Astrocyte of the spinal cord (primary cell): ENCODE measurements around the gene TMEM107.
A peak's percentile ranks its signal among the peaks of the same experiment; 100 is the strongest.

Experiments used
- DNase-seq: peaks from one replicate; pipeline ENCODE4 v3.0.0; 2011; ENCODE audit warnings: low read depth, low spot score
- H3K4me3 ChIP-seq: 2 replicates; pipeline ENCODE4 v1.5.1; 2011; ENCODE audit warnings: low read depth, mild to moderate bottlenecking, low read length, moderate library complexity
- CTCF ChIP-seq: IDR thresholded peaks from 2 replicates; pipeline ENCODE4 v1.5.1; 2012; ENCODE audit warnings: low read depth, mild to moderate bottlenecking, low read length, inconsistent platforms
- in situ Hi-C: cut with HindIII; loops from 2 replicates; pipeline ENCODE4 v1.10.0; 2017; ENCODE audit warnings: low sequenced_read_pairs

The TMEM107 gene

DNA sequence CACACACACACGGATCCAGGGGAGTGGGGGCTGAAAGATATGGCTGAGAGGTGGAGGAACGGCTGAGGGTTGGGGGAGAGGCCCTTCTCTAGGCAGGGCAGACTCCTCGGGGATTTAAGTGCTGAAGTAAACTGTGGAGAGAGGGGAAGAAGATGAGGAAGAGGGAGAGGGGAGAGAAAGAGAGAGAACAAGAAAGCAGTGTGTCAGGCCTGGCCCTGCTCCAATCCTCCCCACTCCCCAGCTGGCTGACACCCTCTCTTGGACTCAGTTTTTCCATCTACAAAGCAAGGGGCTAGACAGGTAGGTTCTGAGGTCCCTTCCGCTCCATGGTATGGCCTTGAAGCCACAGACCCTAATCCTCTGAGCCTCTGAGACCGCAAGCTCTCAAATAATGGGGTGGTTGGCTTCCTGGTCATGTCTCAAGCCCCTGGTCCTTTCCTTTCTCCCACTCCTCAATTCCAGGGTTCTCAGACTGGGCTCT lies 15.4 kb downstream of the TMEM107 start:
- H3K4me3 ChIP-seq: no peak overlapping the region
- in situ Hi-C loops: no loop called here
- no peak for DNase-seq
- TF ChIP-seq CTCF: no peak

GRCh38 chr17:8160224-8160577 lies 16.0 kb downstream of the TMEM107 start:
- no peak overlapping the region for H3K4me3 ChIP-seq
- TF ChIP-seq CTCF: no peak
- no peak for DNase-seq
- in situ Hi-C loops: no loop called here

GRCh38 chr17:8159459-8160223 lies 16.5 kb downstream of the TMEM107 start:
- no peak for DNase-seq
- in situ Hi-C loops: no loop called here
- H3K4me3 ChIP-seq: no peak overlapping the region
- TF ChIP-seq CTCF: no peak

GRCh38 chr17:8159032-8159400 lies 17.2 kb downstream of the TMEM107 start:
- no peak for TF ChIP-seq CTCF
- H3K4me3 ChIP-seq: no peak overlapping the region
- in situ Hi-C loops: no loop called here
- DNase-seq: no peak

DNA sequence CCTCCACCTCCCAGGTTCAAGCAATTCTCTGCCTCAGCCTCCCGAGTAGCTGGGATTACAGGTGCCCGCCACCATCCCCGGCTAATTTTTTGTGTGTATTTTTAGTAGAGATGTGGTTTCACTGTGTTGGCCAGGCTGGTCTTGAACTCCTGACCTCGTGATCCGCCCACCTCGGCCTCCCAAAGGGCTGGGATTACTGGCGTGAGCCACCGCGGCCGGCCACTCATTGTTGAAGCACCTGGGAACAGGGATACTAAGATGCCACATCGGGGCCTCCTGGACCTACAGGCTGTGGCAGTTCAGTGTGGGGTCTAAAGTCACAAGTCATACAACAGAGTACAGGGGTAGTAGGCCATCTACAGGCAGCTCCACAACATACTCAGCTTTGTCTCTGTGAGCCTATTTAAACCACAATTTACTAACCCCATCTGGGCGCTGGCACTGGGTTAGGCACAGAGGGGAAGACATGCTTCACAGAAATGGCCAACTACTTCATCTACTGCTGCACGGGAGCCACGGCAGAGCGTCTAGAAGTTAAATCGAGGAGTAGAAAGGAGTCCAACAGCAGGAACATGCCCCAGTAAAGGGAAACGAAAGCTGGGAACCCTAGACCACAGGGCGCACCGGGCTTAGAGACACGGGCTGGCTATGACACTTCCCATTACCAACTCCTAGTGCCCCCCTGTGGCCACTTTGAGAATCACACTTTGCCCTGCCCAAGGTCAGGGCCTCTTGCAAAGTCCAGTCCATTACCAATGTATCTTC lies 17.7 kb downstream of the TMEM107 start:
- in situ Hi-C loops: no loop called here
- peak; percentile 92 for DNase-seq
- peak; percentile 87 for TF ChIP-seq CTCF
- no peak overlapping the region for H3K4me3 ChIP-seq

DNA sequence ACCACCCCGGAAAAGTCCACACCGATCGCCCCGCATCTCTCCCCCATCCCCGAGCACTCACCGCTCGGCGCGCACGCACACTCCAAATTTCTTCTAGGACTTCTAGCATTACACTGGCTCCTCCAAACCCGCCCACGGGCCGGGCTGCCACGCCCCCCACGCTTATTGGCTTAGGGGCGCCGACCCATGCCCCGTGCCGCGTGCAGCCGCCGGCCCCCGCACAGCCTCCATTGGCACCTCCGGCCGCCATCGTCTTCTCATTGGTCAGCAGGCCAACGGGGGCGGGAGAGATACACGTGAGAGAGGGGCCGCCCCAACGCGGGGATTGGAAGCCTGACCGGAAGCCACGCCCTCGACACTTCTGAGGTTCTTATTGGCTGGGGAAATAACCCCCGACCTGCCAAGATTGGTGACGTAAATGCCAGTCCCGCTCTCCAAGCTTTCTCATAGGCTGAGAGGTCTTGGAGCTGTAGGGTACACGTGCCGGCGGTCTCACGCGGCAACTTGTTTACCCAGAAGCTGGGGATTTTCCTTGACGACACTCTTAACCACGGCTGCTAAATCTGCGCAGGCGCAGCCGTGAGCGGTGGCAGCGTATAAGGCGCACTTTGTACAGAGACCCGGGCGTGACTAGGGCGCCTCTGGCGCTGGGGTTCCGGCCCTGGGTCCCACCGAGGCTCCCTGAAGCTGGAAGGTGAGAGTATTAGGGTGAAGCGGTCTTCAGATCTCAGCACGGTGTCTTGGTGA lies 19.8 kb downstream of the TMEM107 start:
- TF ChIP-seq CTCF: no peak
- peak overlapping the region; percentile 73 for H3K4me3 ChIP-seq
- in situ Hi-C loops: no loop called here
- peak; percentile 100 for DNase-seq
